Coronary artery (tissue), 2 donors: Measurements from ENCODE around the gene TP73.

Source experiments
- DNase-seq: peaks from one replicate; pipeline ENCODE4 v3.0.0-alpha.2; 2017; ENCODE audit warnings: low spot score
- H3K27ac ChIP-seq, 2 donors: fragments of 200-600 bp; sonication (generic); one replicate each; pipeline ENCODE4 v1.5.1; 2016 to 2019
- H3K4me3 ChIP-seq: fragments of 200-600 bp; sonication (generic); 2 replicates; pipeline ENCODE4 v1.5.1; 2016; ENCODE audit warnings: mild to moderate bottlenecking, moderate library complexity
- CTCF ChIP-seq: fragments of 200-600 bp; sonication (generic); IDR thresholded peaks from one replicate; pipeline ENCODE4 v1.5.1; 2019; ENCODE audit warnings: antibody characterized with exemption

TP73 gene

GRCh38 chr1:3699596-3699995 is 47.3 kb downstream of the TP73 start:
- DNase-seq = no peak
- Histone ChIP-seq H3K4me3 (no peak overlapping the region), H3K27ac (no peak overlapping the region)
- TF ChIP-seq CTCF = no peak

GRCh38 chr1:3700631-3701030 is 48.3 kb downstream of the TP73 start:
- no peak overlapping the region for H3K4me3 ChIP-seq
- H3K27ac ChIP-seq = no peak overlapping the region
- no peak for TF ChIP-seq CTCF
- no peak for DNase-seq

- Histone ChIP-seq H3K27ac (no peak overlapping the region), H3K4me3 (no peak overlapping the region)
- no peak for TF ChIP-seq CTCF
- no peak for DNase-seq
These were observed 50.2 kb downstream of the TP73 start for GRCh38 chr1:3702528-3702927.

- Histone ChIP-seq H3K27ac (no peak overlapping the region), H3K4me3 (no peak overlapping the region)
- no peak for TF ChIP-seq CTCF
- no peak for DNase-seq
These were observed 50.8 kb downstream of the TP73 start for GRCh38 chr1:3702990-3703728.

- Histone ChIP-seq H3K4me3 (no peak overlapping the region), H3K27ac (no peak overlapping the region)
- DNase-seq = no peak
- TF ChIP-seq CTCF = no peak
These were observed 51.6 kb downstream of the TP73 start for GRCh38 chr1:3703786-3704371.

GRCh38 chr1:3705341-3705950 is 53.1 kb downstream of the TP73 start:
- no peak for DNase-seq
- Histone ChIP-seq H3K4me3 (no peak overlapping the region), H3K27ac (no peak overlapping the region)
- TF ChIP-seq CTCF = no peak
